ENCODE results near the gene KAZN.

- TF ChIP-seq CTCF (optimal IDR thresholded peaks at IDR 0.05 in 1 of 3, IDR thresholded peaks at IDR 0.05 in 1 of 3, conservative IDR thresholded peaks at IDR 0.05 in 1 of 3; ENCODE audit: extremely low read depth in 1 of 3, insufficient read depth in 2 of 3, low read length in 3 of 3) (no peak), EZH2 (IDR thresholded peaks at IDR 0.05; ENCODE audit: low read length) (no peak)
Observed at GRCh38 chr1:15106608-15107007, 508.1 kb downstream of the KAZN start.
